ENCODE results near the gene SIRT3.
"Not testable (repeated sequence)": the region's sequence is repeated elsewhere in the genome, so short reads cannot be mapped to it uniquely, and the experiment has no call there.

DNA sequence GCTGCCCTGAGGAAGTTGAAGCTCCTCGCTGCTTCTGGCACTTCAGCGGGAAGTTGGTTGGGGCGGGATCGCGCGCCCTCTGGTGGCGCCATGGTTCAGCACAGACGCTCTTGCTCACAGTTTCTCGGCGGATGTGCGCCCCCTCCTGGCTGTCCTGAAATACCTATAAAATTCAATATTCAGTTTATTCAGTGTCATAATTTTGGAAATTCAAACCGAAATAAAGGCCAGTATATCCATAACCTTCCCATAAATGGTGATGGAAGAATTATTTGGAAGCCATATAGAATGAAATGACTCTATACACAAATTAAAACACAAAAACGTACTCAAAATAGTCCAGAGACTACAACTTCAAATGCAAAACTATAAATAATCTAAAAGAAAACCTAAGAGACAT, 55.9 kb downstream of the SIRT3 start:
- TF ChIP-seq, protein P1, sequence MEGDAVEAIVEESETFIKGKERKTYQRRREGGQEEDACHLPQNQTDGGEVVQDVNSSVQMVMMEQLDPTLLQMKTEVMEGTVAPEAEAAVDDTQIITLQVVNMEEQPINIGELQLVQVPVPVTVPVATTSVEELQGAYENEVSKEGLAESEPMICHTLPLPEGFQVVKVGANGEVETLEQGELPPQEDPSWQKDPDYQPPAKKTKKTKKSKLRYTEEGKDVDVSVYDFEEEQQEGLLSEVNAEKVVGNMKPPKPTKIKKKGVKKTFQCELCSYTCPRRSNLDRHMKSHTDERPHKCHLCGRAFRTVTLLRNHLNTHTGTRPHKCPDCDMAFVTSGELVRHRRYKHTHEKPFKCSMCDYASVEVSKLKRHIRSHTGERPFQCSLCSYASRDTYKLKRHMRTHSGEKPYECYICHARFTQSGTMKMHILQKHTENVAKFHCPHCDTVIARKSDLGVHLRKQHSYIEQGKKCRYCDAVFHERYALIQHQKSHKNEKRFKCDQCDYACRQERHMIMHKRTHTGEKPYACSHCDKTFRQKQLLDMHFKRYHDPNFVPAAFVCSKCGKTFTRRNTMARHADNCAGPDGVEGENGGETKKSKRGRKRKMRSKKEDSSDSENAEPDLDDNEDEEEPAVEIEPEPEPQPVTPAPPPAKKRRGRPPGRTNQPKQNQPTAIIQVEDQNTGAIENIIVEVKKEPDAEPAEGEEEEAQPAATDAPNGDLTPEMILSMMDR (IDR thresholded peaks at IDR 0.05) = peak in 2 of 4 donors; percentile 24 to 39
- not testable (repeated sequence) for TF ChIP-seq POLR2A (IDR thresholded peaks at IDR 0.05)
